Ishikawa (cell line): ENCODE data around the gene GPX4.

Experiments used
- CREB1 ChIP-seq: IDR thresholded peaks from 2 replicates; pipeline ENCODE4 v1.6.1; 2012; ENCODE audit warnings: low read depth
- EGR1 ChIP-seq: IDR thresholded peaks from 2 replicates; pipeline ENCODE4 v1.6.1; 2012
- EP300 ChIP-seq: IDR thresholded peaks from 2 replicates; pipeline ENCODE4 v1.6.1; 2012; ENCODE audit warnings: borderline replicate concordance
- FOXM1 ChIP-seq: IDR thresholded peaks from 2 replicates; pipeline ENCODE4 v1.6.1; 2012; ENCODE audit warnings: low read depth, borderline replicate concordance
- NFIC ChIP-seq: IDR thresholded peaks from 2 replicates; pipeline ENCODE4 v1.6.1; 2012
- RAD21 ChIP-seq: IDR thresholded peaks from 2 replicates; pipeline ENCODE4 v1.6.1; 2012; ENCODE audit warnings: low read depth
- TAF1 ChIP-seq: IDR thresholded peaks from 2 replicates; pipeline ENCODE4 v1.6.1; 2012; ENCODE audit warnings: low read depth, mild to moderate bottlenecking
- TCF12 ChIP-seq: IDR thresholded peaks from 2 replicates; pipeline ENCODE4 v1.6.1; 2012; ENCODE audit warnings: low read depth
- TEAD4 ChIP-seq: IDR thresholded peaks from 2 replicates; pipeline ENCODE4 v1.6.1; 2012
- YY1 ChIP-seq: IDR thresholded peaks from 2 replicates; pipeline ENCODE4 v1.6.1; 2012; ENCODE audit warnings: low read depth
- ZBTB7A ChIP-seq: IDR thresholded peaks from 2 replicates; pipeline ENCODE4 v1.6.1; 2012; ENCODE audit warnings: low read depth
- TF ChIP-seq, protein P1 (sequence below): IDR thresholded peaks from 2 replicates; pipeline ENCODE4 v1.6.1; 2012
- TF ChIP-seq, protein P2 (sequence below): IDR thresholded peaks from 2 replicates; pipeline ENCODE4 v1.6.1; 2012

The GPX4 gene

DNA sequence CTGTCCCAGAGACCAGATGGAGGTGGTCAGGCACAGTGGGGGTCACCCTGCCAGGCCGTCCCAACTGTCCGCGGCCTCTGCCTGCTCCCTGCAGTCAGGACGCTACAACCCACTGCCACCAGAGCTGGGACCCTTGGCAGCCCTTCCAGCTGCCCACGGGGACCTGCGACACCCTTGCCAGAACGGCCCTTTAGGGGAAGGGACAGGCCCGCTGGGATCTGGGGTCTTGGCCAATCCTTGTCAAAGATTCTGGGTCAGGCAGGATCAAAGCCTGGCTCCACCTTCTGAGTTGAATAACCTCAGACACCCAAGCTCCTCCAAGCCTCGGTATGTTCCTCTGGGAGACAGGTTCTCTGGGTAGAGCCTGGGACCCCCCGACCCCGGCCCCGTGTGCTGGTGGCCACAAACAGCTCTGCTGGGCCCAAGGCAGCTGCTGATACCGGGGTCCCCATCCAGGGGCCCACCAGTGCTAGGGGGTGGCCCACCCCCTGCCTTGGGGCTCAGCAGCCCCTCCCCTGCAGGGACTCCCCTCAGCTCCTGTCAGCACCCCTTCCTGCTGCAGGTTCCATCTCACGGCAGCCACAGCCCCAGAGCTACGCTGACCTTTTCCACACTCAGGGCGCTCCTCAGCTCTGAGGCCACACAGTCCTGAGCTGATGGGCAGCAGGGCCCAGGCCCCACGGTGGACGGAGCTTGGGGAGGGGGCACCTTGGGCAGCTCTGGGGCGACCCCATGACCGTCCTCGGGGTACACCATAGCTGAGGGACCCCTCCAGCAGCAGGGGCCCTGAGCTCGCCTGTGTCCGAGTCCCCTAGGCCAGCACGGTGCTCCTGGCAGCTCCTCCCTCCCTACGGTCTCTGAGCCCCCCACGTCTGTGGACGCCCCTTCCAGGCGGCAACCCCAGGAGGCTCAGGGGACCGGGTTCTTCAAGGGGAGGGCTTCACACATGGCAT is 51.8 kb downstream of the GPX4 start:
- TF ChIP-seq CREB1, result no peak
- TF ChIP-seq RAD21, result no peak
- no peak for TF ChIP-seq TAF1
- no peak for TF ChIP-seq EGR1
- TF ChIP-seq TCF12, result no peak
- TF ChIP-seq ZBTB7A, result no peak; the same call in none of the 2 replicates
- no peak for TF ChIP-seq TEAD4
- TF ChIP-seq EP300, result no peak
- no peak for TF ChIP-seq YY1
- TF ChIP-seq, protein P1, sequence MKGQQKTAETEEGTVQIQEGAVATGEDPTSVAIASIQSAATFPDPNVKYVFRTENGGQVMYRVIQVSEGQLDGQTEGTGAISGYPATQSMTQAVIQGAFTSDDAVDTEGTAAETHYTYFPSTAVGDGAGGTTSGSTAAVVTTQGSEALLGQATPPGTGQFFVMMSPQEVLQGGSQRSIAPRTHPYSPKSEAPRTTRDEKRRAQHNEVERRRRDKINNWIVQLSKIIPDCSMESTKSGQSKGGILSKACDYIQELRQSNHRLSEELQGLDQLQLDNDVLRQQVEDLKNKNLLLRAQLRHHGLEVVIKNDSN, result no peak
- TF ChIP-seq, protein P2, sequence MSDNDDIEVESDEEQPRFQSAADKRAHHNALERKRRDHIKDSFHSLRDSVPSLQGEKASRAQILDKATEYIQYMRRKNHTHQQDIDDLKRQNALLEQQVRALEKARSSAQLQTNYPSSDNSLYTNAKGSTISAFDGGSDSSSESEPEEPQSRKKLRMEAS, result no peak
- TF ChIP-seq NFIC, result no peak
- TF ChIP-seq FOXM1, result no peak
